Measurements from ENCODE around the gene CCDC102B.
"Not testable (repeated sequence)": the region's sequence is repeated elsewhere in the genome, so short reads cannot be mapped to it uniquely, and the experiment has no call there.

CCDC102B gene

GRCh38 chr18:68797871-68798270 lies at the start of gene CCDC102B:
Gene CCDC102B, plus strand, starts transcription at chr18:68798080. Its CDS starts 38,684 bp downstream, at chr18:68836764.
- no peak for DNase-seq

GRCh38 chr18:68757126-68757525 lies 40.8 kb upstream of the CCDC102B start:
- no peak for DNase-seq

GRCh38 chr18:68759308-68759707 lies 38.6 kb upstream of the CCDC102B start:
- no peak for DNase-seq

- no peak for DNase-seq
Observed at GRCh38 chr18:68763083-68763482, 34.8 kb upstream of the CCDC102B start.

GRCh38 chr18:68764016-68764415 lies 33.9 kb upstream of the CCDC102B start:
- no peak for DNase-seq

- DNase-seq = no peak
Observed at GRCh38 chr18:68766433-68766832, 31.4 kb upstream of the CCDC102B start.

GRCh38 chr18:68769461-68769860 lies 28.4 kb upstream of the CCDC102B start:
- DNase-seq = no peak

- DNase-seq = no peak
Observed at GRCh38 chr18:68772268-68772667, 25.6 kb upstream of the CCDC102B start.

GRCh38 chr18:68778280-68778886 lies 19.5 kb upstream of the CCDC102B start:
- DNase-seq = no peak

- DNase-seq = no peak
Observed at GRCh38 chr18:68779169-68779568, 18.7 kb upstream of the CCDC102B start.

- DNase-seq = no peak
Observed at GRCh38 chr18:68780802-68781635, 16.9 kb upstream of the CCDC102B start.

- no peak for DNase-seq
Observed at GRCh38 chr18:68783506-68783905, 14.4 kb upstream of the CCDC102B start.

GRCh38 chr18:68784071-68784470 lies 13.8 kb upstream of the CCDC102B start:
- DNase-seq = no peak

- DNase-seq = not testable (repeated sequence)
Observed at GRCh38 chr18:68790290-68790689, 7.6 kb upstream of the CCDC102B start.

GRCh38 chr18:68791801-68792200 lies 6.1 kb upstream of the CCDC102B start:
- no peak for DNase-seq

- DNase-seq = no peak
Observed at GRCh38 chr18:68793951-68794350, 3.9 kb upstream of the CCDC102B start.

GRCh38 chr18:68796936-68797690 lies 767 bp upstream of the CCDC102B start:
- no peak for DNase-seq

- no peak for DNase-seq
Observed at GRCh38 chr18:68800075-68800474, 2.2 kb downstream of the CCDC102B start.

- DNase-seq = no peak
Observed at GRCh38 chr18:68803356-68803755, 5.5 kb downstream of the CCDC102B start.

- DNase-seq = no peak
Observed at GRCh38 chr18:68817584-68817983, 19.7 kb downstream of the CCDC102B start.

- DNase-seq = no peak
Observed at GRCh38 chr18:68818584-68818983, 20.7 kb downstream of the CCDC102B start.

- DNase-seq = no peak
Observed at GRCh38 chr18:68822926-68823325, 25.0 kb downstream of the CCDC102B start.

- DNase-seq = no peak
Observed at GRCh38 chr18:68826121-68826520, 28.2 kb downstream of the CCDC102B start.
